Epidermal melanocyte (primary cell): ENCODE measurements around the gene RRAGC.
A peak's percentile ranks its signal among the peaks of the same experiment; 100 is the strongest.
"Not testable (repeated sequence)": the region's sequence is repeated elsewhere in the genome, so short reads cannot be mapped to it uniquely, and the experiment has no call there.

Experiments
- DNase-seq: peaks from one replicate; pipeline ENCODE4 v3.0.0; 2011; ENCODE audit warnings: low spot score; ENCODE audit not compliant: insufficient read length

The RRAGC gene

GRCh38 chr1:38817267-38818174 lies 42.1 kb downstream of the RRAGC start:
- no peak for DNase-seq

GRCh38 chr1:38815903-38816627 lies 43.5 kb downstream of the RRAGC start:
- no peak for DNase-seq

- no peak for DNase-seq
Observed at GRCh38 chr1:38814984-38815464, 44.5 kb downstream of the RRAGC start.

DNA sequence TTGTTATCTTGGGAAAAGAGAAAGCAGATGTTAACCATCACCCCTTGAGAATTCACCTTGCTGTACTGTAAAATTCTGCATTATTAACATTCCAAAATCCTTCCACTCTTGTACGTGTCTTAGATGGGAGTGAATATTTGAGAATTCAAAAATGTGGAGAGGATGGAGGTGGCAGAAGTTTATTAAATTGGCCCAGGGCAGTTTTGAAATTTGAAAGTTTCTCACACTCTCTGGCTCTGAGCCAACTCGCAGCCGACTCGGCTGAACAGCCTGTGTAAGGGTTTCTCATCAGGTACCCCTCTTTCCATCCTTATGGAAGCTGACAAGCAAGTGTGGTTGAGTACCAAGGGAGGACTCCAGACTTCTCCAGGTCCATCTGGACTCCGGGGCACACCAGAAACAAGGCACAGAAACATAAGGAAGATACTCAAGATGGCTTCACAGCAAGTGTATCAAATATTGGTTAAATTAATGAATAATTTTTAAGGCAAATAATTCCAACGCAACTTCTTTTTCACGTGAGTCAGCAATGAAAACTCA lies 45.1 kb downstream of the RRAGC start:
- no peak for DNase-seq

- DNase-seq, result no peak
Observed at GRCh38 chr1:38812981-38813380, 46.6 kb downstream of the RRAGC start.

- not testable (repeated sequence) for DNase-seq
Observed at GRCh38 chr1:38811466-38811865, 48.1 kb downstream of the RRAGC start.

- no peak for DNase-seq
Observed at GRCh38 chr1:38806090-38806489, 53.5 kb downstream of the RRAGC start.

- no peak for DNase-seq
Observed at GRCh38 chr1:38805036-38805435, 54.5 kb downstream of the RRAGC start.

DNA sequence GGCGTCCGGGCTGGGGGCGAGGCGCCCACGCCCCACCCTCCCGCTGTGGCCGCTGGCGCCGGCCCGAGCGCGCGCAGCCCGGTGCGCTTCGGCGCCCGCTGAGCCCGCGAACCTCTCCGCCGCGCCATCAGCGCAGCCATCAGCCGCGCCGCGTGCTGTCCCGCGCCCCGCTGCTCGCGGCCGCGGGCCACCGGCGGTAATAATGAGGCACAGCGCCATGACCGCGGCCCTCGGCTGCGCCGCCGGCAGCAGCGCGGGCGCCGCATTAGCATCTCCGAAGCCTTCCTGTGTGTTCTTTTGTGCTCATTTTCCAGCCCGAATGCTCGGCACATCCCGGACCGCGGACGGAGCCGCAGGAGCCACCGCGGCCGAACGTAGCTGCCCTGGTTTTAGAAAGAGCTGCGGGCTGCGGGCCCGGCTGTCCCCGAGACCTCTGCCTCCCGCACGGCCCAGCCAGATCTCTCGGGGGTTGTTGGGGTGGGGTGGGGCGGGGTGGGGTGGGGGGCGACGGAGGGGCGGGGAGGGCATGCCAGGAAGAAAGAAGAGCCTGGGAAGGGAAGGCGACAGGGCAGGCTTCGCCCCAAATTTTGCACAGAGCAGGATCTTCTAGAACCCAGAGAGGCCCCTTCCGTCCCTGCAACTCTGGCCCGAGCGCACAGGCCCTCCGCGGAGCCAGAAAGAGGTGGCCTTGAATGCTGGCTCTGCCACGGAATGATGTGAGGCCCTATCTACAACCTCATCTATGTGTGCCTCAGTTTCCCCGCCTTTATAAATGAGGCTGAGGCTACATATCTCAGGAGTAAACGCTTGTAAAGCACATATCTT lies 55.3 kb downstream of the RRAGC start:
- DNase-seq, result no peak

DNA sequence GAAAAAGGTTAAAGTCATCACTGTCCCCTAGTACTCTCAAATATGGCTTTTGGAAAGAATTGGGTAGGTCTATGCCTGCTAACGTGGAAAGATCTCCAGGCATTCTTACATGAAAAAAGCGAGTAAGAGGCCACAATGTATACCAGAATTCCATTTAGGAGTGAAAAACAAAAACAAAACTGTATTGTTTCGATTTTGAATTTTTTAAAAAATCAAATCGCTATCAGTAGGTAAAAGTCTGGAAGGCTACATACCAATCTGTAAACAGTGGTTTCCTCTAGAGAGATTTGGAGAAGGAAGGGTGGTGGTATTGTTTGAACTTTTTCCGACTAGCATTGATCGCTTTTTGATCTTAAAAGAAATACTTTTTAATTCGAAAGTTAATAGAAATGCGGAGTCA lies 55.9 kb downstream of the RRAGC start:
- DNase-seq, result no peak

DNA sequence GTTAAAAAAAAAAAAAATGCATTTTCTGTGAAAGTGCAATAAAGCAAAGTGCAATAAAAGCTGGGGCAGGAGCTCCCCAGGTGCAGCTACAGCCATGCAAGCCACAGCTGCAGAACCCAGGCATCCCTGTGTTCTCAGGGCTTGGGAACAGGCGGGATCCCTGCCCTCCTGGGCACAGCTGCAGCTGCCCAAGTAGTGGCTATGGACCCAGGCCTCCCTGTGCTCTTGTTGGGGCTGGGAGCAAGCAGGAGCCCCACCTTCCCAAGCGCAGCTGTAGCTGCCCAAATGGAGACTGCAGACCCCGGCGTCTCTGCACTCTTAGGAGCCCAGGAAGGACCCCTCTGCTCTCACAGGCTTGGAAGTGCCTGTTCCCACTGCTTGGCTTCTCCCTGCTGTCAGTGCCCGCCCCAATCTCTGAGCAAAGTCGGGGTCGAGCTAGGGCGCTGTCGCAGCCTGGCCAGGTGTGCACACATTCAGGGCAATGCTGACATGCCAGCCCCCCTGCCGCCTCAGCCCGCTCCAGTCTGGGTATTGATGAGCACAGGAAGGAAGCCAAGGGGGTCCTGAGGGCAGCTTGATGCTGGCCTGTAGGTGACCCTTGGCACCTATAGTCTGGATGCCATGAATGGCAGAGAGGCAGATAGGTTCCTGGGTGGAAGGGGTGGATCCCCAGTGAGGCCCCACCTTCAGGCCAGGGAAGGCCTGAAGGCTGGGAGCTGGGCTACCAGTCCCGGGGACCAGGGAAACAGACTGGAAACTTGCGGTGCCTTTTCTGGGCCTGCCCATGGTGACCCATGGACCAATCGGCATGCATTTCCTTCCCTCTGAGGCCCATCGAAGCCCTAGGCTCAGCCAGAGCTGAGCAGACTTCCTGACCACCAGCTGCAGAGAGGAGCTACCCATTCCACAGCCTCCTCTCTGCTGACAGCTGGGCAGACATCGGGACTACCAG lies 58.6 kb downstream of the RRAGC start:
- no peak for DNase-seq

GRCh38 chr1:38793299-38793698 lies 66.3 kb downstream of the RRAGC start:
- DNase-seq, result no peak

DNA sequence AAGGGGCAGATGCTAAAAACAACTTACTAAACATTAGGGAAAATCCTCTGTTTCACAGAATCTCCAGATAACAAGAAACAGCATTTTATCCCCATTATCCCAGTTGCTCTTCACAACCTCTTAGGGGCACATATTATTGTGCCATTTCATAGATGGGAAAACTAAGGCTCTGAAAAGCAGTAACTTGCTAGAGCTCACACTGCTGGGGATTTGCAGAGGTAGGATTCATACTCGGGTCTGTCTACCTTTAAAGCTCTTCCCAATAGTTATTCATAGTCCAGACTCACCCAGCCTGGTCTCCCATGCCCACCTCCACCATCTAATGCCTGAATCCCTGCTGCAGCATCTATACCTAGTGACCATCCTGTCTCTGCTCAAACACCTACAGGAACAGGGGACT lies 67.7 kb downstream of the RRAGC start:
- DNase-seq, result no peak

GRCh38 chr1:38791164-38791515 lies 68.4 kb downstream of the RRAGC start:
- no peak for DNase-seq

- DNase-seq, result no peak
Observed at GRCh38 chr1:38790422-38791163, 69.0 kb downstream of the RRAGC start.

GRCh38 chr1:38789498-38790169 lies 69.9 kb downstream of the RRAGC start:
- DNase-seq, result peak; percentile 53

DNA sequence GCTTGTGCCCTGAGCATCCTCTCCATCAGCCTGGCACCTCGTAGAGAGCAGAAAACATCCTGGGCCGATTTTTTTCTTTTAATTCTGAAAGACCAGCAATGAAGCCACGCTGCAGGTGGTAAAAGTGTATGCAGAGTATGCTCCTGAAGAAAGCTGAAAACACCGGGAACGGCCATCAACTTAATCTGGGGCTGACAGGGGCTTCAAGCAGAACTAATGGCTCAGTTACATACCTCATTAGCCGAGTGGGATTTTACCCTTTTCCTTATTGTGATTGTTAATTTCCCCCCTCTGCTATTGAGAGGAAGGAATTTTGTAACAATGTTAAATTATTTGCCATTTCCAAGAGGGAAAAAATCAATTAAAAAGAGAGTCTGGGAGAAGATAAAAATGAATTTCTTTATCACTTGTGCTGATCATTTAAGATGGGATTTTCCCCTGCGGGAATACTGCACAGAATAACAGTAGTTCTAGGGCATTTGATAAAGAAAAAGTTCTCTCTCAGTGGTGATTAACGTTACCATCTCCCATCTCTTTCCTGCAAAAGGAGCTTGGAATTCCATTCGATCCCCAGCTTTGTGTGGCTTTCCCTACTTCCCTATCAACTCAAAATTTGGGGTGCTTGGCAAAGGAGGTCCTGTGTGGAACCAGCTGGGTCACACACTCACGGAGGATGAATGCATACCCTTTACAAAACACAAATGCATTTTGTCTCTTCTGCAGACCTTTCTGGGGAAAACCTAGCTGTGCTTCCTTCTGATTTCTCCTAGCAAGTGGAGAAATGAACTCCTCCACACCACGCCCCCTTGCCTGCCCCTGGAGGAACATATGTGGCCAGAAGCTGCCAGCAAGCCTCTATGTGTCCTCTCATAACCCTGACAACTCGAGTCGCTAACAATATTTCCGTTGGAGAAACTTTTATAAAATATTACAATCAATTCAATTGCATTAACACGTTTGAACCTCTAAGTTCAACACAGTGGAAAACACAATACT lies 70.9 kb downstream of the RRAGC start:
- DNase-seq, result no peak
